HG02763 (cell line): Measurements from ENCODE around the gene TAS2R42.

Experiments
- ATAC-seq: cut with Tn5 transposase; IDR thresholded peaks from one replicate; pipeline ENCODE4 v1.9.1; 2021; ENCODE audit warnings: mild to moderate bottlenecking, moderate library complexity; ENCODE audit not compliant: unreplicated experiment

The TAS2R42 gene, protein sequence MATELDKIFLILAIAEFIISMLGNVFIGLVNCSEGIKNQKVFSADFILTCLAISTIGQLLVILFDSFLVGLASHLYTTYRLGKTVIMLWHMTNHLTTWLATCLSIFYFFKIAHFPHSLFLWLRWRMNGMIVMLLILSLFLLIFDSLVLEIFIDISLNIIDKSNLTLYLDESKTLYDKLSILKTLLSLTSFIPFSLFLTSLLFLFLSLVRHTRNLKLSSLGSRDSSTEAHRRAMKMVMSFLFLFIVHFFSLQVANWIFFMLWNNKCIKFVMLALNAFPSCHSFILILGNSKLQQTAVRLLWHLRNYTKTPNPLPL

GRCh38 chr12:11186837-11187236, at the start of gene TAS2R42:
Gene TAS2R42 (minus strand): TSS chr12:11186937. CDS start chr12:11186937, 0 bp downstream.
- ATAC-seq: no peak

DNA sequence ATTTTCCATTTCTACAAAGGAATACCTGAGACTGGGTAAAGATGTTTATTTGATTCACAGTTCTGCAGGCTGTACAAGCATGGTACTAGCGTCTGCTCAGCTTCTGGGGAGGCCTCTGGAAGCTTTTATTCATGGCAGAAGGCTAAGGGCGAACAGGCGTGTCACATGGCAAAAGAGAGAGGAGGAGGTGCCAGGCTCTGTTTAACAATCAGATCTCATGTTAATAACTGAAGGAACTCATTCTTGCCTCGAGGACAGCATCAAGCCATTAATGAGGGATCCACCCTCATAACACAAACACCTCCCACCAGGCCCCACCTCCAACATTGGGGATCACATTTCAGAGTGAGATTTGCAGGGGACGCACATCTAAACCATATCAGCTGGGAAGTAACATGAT, 46.8 kb upstream of the TAS2R42 start:
- no peak for ATAC-seq

DNA sequence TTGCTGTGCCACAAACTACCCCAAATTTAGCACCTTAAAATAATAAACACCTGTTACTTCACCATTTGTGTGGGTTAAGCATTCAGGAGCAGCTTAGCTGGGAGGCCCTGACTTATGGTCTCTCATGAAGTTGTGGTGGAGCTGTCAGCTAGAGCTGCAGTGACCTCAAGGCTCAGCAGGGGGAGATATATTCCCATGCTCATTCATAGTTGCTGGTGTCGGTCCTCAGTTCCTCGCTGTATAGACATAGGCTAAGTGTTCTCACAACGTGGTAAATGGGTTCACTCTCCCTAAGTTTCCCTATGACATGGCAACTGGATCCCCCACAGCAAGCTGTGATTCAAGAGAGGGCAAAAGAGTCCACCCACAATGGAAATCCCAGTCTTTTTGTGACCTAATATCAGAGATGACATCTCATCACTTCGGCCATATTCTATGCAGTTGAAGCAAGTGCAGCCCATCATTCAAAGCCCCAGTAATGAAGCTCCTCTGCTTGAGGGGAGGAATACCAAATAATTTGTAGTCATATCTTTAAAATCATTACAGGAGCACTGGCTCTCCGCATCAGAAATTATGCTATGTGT, 41.7 kb upstream of the TAS2R42 start:
- ATAC-seq: no peak

DNA sequence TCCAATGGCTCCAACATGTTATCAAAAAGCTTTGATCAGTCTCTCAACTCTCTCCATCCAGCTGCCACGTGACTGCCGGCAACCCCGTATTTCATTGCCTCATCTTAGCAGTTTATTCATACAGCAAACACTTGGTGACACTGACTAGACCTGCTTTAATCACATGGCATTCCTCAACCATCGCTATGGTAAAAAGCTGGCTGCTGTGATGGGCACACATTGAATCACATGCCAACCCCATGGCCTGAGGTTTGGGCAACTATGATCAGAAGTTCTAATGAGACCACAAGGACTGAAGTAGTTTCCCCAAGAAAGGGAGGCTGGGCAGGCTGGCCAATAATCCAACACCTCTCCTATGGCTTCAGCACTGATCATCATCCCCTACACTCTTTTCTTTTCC, 40.6 kb upstream of the TAS2R42 start:
- no peak for ATAC-seq

GRCh38 chr12:11209113-11209512, 22.4 kb upstream of the TAS2R42 start:
- ATAC-seq: no peak

DNA sequence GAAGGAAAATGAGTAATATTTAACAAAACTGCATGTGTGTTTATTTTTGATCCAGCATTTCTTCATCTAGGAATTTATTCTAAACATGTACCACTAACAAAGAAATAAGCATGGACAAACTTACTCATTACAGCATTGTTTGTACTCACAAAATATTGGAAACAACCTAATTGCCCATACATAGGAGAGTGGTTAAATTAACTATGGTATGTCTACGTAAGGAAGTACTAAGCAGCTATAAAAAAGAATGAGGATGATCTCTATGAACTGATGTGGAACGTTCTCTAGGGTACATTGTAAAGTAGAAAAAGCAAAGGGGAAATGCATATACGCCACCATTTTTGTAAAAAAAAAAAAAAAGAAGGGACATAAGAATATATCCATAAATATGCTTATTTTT, 17.4 kb upstream of the TAS2R42 start:
- no peak for ATAC-seq

- no peak for ATAC-seq
Measured at GRCh38 chr12:11202811-11203210, 16.1 kb upstream of the TAS2R42 start.

GRCh38 chr12:11183011-11183410, 3.7 kb downstream of the TAS2R42 start:
- no peak for ATAC-seq

DNA sequence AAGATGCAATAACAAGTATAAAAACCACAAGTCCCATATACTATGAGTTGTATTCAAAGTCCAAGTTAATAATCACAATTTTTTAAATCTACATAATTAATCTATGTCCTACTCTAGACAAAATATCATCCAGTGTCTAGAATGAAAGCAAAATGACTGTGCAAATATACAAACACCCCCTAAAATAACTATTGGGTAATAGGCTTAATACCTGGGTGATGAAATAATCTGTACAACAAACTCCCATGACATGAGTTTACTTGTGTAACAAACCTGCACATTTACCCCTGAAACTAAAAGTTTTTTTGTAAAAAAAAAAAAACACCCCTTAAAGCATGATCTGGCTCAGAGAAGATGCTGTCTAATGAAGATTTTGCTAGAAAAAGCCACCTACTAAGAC, 4.2 kb downstream of the TAS2R42 start:
- ATAC-seq: no peak

DNA sequence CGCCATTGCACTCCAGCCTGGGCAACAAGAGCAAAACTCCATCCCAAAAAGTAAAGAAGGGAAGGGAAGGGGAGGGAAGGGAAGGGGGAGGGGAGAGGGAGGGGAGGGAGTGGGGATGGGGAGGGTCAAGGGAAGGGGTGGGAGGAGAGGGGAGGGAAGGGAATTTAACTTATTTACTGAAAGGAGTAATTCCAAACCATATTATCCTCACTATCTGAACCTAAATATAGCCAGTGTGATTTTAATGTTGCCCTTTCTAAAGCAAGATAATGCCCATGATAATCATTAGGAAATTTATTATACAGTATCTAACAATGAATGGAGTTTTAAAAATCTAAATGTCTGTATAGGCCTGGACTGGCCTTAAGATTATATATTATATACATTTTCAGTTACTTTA, 8.5 kb downstream of the TAS2R42 start:
- ATAC-seq: no peak

- ATAC-seq: no peak
Measured at GRCh38 chr12:11174022-11174421, 12.7 kb downstream of the TAS2R42 start.

GRCh38 chr12:11171969-11172675, 14.6 kb downstream of the TAS2R42 start:
- no peak for ATAC-seq

DNA sequence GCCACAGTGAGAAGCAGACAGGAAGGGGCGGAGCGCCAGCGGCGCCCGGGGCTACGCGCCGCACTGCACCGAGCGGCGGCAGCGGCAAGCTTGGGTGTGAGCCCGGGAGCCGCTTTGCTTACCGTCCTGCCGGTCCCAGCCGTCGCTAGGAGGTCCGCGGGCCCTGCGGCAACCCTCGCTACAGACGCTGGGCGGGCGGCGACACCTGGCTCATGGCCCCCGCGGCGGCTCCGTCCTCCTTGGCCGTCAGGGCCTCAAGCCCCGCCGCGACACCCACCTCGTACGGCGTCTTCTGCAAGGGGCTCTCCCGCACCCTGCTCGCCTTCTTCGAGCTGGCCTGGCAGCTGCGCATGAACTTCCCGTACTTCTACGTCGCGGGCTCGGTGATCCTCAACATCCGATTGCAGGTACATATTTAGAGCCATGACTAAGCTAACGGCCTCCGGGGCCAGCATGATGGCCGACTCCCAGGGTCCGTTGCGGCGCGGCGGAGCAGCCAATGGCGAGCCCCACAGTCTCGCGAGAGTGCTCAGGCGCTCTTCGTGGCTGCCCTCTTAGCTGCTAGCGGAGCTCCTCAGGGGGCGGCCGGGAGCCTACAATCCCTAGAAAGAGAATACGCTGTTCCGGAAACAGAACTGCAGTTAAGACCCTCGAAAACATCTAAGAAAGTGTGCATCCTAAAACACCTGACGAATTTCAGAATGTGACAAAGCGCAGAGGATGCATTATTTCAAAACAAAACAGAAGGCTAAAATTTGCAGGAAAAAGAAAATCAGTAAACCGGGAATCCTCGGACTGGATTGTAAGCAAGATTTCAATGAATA, 15.4 kb downstream of the TAS2R42 start, which contains the start of gene SMIM10L1:
TSS of gene SMIM10L1 (plus strand) at position 50 of the 824 bp plus-strand sequence. CDS start at position 213, 163 bp downstream.
- peak; percentile 98 for ATAC-seq

DNA sequence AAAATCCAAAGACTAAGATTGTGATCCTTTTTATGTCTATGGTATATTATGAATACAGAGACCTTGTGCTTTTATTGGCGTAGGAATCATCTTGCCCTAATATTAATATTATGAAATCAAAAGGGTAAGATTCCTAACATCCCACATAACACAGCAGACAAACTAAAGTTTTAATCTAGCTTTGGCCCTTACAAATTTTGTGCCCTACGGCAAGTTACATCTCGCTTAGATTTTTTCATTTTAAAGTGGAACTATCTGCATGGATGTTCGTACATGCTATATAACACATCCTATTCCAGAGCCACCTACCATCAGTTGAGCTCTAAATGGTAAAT, 16.0 kb downstream of the TAS2R42 start:
- no peak for ATAC-seq

DNA sequence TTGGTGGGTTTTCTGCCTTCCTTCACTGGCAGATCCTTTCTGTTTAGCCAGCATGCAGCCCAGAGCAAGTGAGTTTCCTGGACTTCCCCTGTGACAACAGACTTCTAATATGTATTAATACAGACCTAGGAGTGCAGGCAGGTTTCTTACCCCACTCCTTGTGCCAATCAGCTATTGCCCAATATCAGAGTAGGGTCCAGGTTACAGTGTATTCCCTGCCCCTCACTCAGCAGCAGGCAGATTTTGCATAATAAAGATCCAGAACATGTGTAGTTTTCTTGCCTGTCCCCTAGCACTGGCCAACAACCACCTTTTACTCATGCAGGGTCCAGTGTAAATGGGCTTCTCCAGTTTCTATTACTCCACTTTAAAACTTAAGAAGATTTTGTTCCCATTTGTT, 20.4 kb downstream of the TAS2R42 start:
- no peak for ATAC-seq

- ATAC-seq: no peak
Measured at GRCh38 chr12:11164384-11164783, 22.4 kb downstream of the TAS2R42 start.

- no peak for ATAC-seq
Measured at GRCh38 chr12:11162502-11162901, 24.2 kb downstream of the TAS2R42 start.

DNA sequence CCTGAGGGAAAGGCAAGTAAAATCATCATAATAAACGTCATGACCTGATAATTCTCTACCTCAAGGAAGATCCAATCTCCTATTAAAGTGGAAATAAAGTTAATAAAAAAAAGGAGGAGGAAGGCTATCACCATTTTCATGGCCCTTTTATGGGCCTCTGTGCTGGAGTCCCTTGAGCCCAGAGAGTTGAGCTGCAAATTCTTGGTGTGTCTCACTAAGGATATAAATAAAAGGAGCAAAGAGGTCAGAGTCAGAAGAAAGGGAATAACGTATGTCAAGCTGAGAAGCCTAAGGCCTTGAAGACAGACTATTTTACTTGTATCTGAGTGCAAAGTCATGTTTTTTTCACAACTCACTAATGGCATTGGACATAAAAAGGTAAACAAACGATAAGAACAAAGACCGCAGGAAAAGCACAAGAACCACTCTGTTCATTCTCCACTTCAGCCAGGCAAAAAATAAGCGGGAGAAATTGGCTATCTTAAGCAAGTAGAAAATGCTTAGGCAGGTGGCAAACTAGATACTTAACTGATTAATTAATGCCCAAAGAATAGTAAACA, 27.8 kb downstream of the TAS2R42 start:
- ATAC-seq: no peak

DNA sequence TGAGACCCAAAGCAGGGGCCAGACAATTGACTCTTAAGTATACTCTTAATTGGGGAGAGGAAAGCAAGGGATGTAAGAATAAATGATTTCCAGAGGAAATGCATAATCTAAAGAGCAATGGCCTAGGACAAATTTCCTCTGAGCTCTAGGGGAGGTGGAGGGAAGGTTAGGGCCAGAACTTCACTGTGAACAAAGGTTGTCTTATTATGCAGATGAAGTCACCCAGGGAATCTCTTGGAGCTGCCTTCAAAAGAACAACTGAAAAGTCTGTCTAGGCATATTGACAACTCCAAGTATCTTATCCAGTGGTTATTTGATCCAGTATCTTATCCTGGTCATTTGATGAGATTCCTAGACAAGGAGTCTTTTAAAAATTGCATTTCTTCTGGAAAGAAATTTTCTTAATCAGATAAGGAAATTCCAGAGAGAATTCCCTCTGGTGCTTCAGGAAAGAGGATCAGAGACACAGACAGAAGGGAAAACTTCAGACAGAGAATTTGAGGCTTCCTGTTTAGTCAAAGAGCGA, 32.3 kb downstream of the TAS2R42 start:
- no peak for ATAC-seq

GRCh38 chr12:11152725-11153124, 34.0 kb downstream of the TAS2R42 start:
- no peak for ATAC-seq

DNA sequence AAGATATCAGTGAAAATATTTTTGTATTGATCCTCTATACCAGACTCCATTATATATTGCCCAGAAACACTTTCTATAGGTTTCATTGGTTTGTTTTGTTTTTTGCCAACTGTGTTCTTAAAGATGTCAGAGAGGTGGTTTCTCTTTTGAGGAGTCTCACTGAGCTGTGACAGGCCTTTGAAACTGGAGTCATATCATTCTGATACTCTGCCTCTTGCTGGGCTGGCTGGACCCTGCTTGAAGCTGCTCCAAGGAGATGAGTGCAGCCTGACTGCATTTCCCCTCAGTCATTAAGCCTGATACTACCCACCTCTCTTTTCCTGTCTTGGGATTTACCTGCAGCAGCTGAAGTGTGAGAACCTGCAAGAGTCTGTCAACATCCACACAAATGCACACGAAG, 35.9 kb downstream of the TAS2R42 start:
- ATAC-seq: no peak
